Panc1 (cell line): ENCODE measurements around the gene FAM43A. TPM values are rescaled to one million over a fixed set of nuclear protein-coding genes. Genes with fewer than 3 reads are reported as not detected.

Experiments used
- ATAC-seq: fragments of 200-7000 bp; cut with Tn5 transposase; 2 replicates; pipeline ENCODE4 v1.9.1; 2020; ENCODE audit warnings: mild to moderate bottlenecking, moderate library complexity
- BruUV-seq: library from RNA; stranded (reverse); fragments of 400-500 nt; replicated peaks from 2 replicates; lab custom pipeline; 2021; lab: Mats Ljungman, UMichigan
- CTCF ChIA-PET: fragments of 300-600 bp; sonication (Branson Sonifier 250); formaldehyde crosslinking; loops from one replicate; lab custom pipeline; 2022; ENCODE audit warnings: antibody characterized with exemption; lab: Charles Lee
- POLR2A ChIA-PET: fragments of 300-600 bp; sonication (Branson Sonifier 250); formaldehyde crosslinking; loops from one replicate; lab custom pipeline; 2022; ENCODE audit warnings: antibody characterized with exemption; lab: Charles Lee
- DNase-seq: peaks from one replicate; pipeline ENCODE4 v3.0.0-alpha.2; 2010; ENCODE audit warnings: low read depth, low spot score
- H3K27ac ChIP-seq: 2 replicates; pipeline ENCODE4 v1.5.1; 2011; ENCODE audit warnings: mild to moderate bottlenecking, low read length, inconsistent platforms
- H3K27me3 ChIP-seq: fragments of 200-500 bp; sonication (Bioruptor generic); 2 replicates; pipeline ENCODE4 v1.6.0; 2014; ENCODE audit warnings: low read length, inconsistent platforms; ENCODE audit not compliant: control insufficient read depth, insufficient read depth
- H3K36me3 ChIP-seq: fragments of 200-500 bp; sonication (Bioruptor generic); 2 replicates; pipeline ENCODE4 v1.5.1; 2014; ENCODE audit warnings: inconsistent platforms, mild to moderate bottlenecking, low read length, moderate library complexity; ENCODE audit not compliant: control insufficient read depth, insufficient read depth
- H3K4me1 ChIP-seq: 2 replicates; pipeline ENCODE4 v1.5.1; 2011; ENCODE audit warnings: inconsistent platforms, mild to moderate bottlenecking, low read length, moderate library complexity; ENCODE audit not compliant: control insufficient read depth, insufficient read depth
- H3K4me3 ChIP-seq, 2 experiments: 2 replicates each; pipeline ENCODE4 v1.5.1; 2011 to 2012; ENCODE audit warnings: low read depth in 2 of 2, low read length in 2 of 2, mild to moderate bottlenecking in 2 of 2, inconsistent platforms in 1 of 2, moderate library complexity in 1 of 2
- H3K9me3 ChIP-seq: fragments of 200-500 bp; sonication (Bioruptor generic); 2 replicates; pipeline ENCODE4 v1.5.1; 2014; ENCODE audit warnings: low read depth, mild to moderate bottlenecking, inconsistent platforms, low read length, moderate library complexity; ENCODE audit not compliant: control insufficient read depth, insufficient read depth
- CTCF ChIP-seq: fragments of 450-650 bp; IDR thresholded peaks from 2 replicates; pipeline ENCODE4 v1.5.1; 2017; ENCODE audit warnings: mild to moderate bottlenecking
- POLR2AphosphoS5 ChIP-seq: IDR thresholded peaks from 2 replicates; pipeline ENCODE4 v1.6.1; 2012; ENCODE audit warnings: mild to moderate bottlenecking, low read depth, low read length, moderate library complexity
- SIN3A ChIP-seq: IDR thresholded peaks from 2 replicates; pipeline ENCODE4 v1.6.1; 2012; ENCODE audit warnings: low read depth, mild to moderate bottlenecking, low read length, moderate library complexity, borderline replicate concordance; ENCODE audit not compliant: insufficient read depth
- TCF7L2 ChIP-seq: IDR thresholded peaks from 2 replicates; pipeline ENCODE4 v1.6.1; 2011; ENCODE audit warnings: mild to moderate bottlenecking, low read depth, low read length, inconsistent platforms
- in situ Hi-C: cut with HindIII; loops from 2 replicates; pipeline ENCODE4 v1.10.0; 2016; ENCODE audit warnings: low sequenced_read_pairs, low pct_unique_long_range_greater_than_20kb
- intact Hi-C: fragments of 100-400 bp; cut with micrococcal nuclease; formaldehyde crosslinking; loops from one replicate; pipeline ENCODE4 v1.10.0; 2022; ENCODE audit not compliant: unreplicated experiment
- total RNA-seq: library from RNA; stranded (reverse); gene quantifications from one replicate; pipeline ENCODE4 v1.2.1, GENCODE V29; 2021; ENCODE audit not compliant: unreplicated experiment
- TF ChIP-seq, protein P1 (sequence below), 2 experiments: IDR thresholded peaks; 2 replicates each; pipeline ENCODE4 v1.6.1; 2011 to 2012; ENCODE audit warnings: low read depth in 2 of 2, control low read depth in 1 of 2, low read length in 1 of 2, mild to moderate bottlenecking in 1 of 2, moderate library complexity in 1 of 2; ENCODE audit not compliant: insufficient read depth in 1 of 2

FAM43A gene
- total RNA-seq, 1 experiment from 2014 or later, result 51.4 TPM

DNA sequence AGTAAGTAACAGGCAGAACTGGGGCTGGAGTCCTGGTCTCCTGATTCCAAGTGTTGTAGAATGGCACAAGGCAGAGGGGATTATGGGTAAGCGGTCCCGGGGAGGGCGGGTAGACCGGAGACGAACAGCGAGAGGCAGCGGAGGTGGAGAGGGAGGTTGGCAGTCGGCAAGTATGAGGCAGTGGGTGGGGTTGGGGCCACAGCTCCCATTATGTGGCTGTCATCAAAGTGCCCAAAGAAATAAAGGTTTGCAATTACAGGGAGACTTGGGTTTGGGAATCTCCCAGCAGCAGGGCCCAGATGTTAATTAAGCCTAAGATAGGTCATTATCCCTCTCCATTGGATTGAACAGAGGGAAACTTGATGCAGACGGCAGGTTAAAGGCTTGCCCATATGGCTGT, 16.9 kb downstream of the FAM43A start:
- no peak overlapping the region for H3K27ac ChIP-seq
- intact Hi-C loops, result no loop called here
- ChIA-PET POLR2A (no interaction called here), CTCF (interaction anchor here (0.5 kb wide), 1 partner anchor 9 kb away, joined by 5 read pairs; no protein-coding TSS in a partner anchor)
- no peaks in the 10 kb centered on the region for H3K36me3 ChIP-seq
- peaks cover 4% of the 10 kb centered on the region; the same call in 1 of the 2 replicates for H3K9me3 ChIP-seq
- H3K4me3 ChIP-seq, result no peak overlapping the region
- ATAC-seq, result no peak
- in situ Hi-C loops, result no loop called here
- no peaks in the 10 kb centered on the region for H3K4me1 ChIP-seq
- TF ChIP-seq SIN3A (no peak), TCF7L2 (no peak), CTCF (no peak), POLR2AphosphoS5 (no peak)
- TF ChIP-seq, protein P1, sequence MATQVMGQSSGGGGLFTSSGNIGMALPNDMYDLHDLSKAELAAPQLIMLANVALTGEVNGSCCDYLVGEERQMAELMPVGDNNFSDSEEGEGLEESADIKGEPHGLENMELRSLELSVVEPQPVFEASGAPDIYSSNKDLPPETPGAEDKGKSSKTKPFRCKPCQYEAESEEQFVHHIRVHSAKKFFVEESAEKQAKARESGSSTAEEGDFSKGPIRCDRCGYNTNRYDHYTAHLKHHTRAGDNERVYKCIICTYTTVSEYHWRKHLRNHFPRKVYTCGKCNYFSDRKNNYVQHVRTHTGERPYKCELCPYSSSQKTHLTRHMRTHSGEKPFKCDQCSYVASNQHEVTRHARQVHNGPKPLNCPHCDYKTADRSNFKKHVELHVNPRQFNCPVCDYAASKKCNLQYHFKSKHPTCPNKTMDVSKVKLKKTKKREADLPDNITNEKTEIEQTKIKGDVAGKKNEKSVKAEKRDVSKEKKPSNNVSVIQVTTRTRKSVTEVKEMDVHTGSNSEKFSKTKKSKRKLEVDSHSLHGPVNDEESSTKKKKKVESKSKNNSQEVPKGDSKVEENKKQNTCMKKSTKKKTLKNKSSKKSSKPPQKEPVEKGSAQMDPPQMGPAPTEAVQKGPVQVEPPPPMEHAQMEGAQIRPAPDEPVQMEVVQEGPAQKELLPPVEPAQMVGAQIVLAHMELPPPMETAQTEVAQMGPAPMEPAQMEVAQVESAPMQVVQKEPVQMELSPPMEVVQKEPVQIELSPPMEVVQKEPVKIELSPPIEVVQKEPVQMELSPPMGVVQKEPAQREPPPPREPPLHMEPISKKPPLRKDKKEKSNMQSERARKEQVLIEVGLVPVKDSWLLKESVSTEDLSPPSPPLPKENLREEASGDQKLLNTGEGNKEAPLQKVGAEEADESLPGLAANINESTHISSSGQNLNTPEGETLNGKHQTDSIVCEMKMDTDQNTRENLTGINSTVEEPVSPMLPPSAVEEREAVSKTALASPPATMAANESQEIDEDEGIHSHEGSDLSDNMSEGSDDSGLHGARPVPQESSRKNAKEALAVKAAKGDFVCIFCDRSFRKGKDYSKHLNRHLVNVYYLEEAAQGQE (IDR thresholded peaks at IDR 0.05; ENCODE audit: insufficient read depth in 1 of 2, low read depth in 2 of 2, low read length in 1 of 2), result no peak
- no TSS peak for BruUV-seq
- no peak for DNase-seq
- no peaks in the 10 kb centered on the region for H3K27me3 ChIP-seq

DNA sequence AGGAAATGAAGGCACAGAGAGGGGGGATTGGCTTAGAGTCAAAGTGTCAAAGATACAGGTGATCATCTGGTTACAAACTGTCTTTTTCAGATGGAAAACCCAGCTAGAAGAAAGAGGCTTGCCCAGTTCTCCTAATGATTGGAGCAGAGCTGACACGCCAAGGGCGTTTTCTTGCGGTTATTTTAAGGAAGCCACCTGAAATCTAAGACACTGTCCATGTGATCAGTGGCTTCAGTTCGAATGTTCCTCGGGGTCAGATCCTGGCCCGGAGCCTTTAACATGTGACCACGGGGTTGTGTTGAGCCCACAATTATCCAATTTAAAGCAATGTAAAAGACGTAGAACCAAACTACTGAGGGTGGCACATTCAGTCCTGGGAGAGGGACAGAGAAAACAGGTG, 19.5 kb downstream of the FAM43A start:
- H3K4me1 ChIP-seq, result no peaks in the 10 kb centered on the region
- no peak for ATAC-seq
- no peak for TF ChIP-seq CTCF
- no peak overlapping the region for H3K4me3 ChIP-seq
- H3K27me3 ChIP-seq, result no peaks in the 10 kb centered on the region
- ChIA-PET POLR2A (no interaction called here), CTCF (no interaction called here)
- in situ Hi-C loops, result no loop called here
- no peak overlapping the region for H3K27ac ChIP-seq
- H3K36me3 ChIP-seq, result no peaks in the 10 kb centered on the region
- H3K9me3 ChIP-seq, result no peaks in the 10 kb centered on the region
- intact Hi-C loops, result loop anchor here (5.0 kb wide), 1 partner anchor 82 kb away; no protein-coding TSS in a partner anchor
- DNase-seq, result no peak
- BruUV-seq, result no TSS peak
